ENCODE measurements around the gene SLC38A3. TPM values are rescaled to one million over a fixed set of nuclear protein-coding genes. Genes with fewer than 3 reads are reported as not detected.
"Not testable (repeated sequence)": the region's sequence is repeated elsewhere in the genome, so short reads cannot be mapped to it uniquely, and the experiment has no call there.

SLC38A3 gene
- total RNA-seq, 1 donor from 2014 or later, result not detected

DNA sequence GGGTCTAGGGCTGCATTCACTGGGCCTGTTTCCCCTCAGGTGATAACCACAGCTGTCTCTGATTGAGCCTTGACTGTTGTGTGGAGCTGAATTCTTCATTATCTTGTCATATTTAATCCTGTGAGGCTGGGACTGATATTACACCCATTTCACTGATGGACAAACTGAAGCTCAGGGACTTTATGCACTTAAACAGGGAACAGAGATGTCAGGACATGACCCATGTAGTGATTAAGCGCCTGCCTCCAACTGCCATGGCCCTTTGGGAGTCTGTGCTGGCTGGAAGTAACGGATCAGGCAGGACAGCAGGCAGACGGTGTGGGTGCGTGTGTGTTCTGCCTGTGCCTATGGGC lies 38.4 kb downstream of the SLC38A3 start:
- no peak for DNase-seq (ENCODE audit: low spot score in 2 of 2)
- H3K36me3 ChIP-seq, result peaks cover 15% of the 10 kb centered on the region in 2 donors
- no peaks in the 10 kb centered on the region for H3K9me3 ChIP-seq
- H3K27me3 ChIP-seq, result no peaks in the 10 kb centered on the region
- TF ChIP-seq, protein P1, sequence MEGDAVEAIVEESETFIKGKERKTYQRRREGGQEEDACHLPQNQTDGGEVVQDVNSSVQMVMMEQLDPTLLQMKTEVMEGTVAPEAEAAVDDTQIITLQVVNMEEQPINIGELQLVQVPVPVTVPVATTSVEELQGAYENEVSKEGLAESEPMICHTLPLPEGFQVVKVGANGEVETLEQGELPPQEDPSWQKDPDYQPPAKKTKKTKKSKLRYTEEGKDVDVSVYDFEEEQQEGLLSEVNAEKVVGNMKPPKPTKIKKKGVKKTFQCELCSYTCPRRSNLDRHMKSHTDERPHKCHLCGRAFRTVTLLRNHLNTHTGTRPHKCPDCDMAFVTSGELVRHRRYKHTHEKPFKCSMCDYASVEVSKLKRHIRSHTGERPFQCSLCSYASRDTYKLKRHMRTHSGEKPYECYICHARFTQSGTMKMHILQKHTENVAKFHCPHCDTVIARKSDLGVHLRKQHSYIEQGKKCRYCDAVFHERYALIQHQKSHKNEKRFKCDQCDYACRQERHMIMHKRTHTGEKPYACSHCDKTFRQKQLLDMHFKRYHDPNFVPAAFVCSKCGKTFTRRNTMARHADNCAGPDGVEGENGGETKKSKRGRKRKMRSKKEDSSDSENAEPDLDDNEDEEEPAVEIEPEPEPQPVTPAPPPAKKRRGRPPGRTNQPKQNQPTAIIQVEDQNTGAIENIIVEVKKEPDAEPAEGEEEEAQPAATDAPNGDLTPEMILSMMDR (IDR thresholded peaks at IDR 0.05), result no peak
- intact Hi-C loops (cut with DNase I), result no loop called here
- H3K27ac ChIP-seq, result peak overlapping the region; percentile 92 to 95
- no peak overlapping the region for H3K4me3 ChIP-seq
- H3K4me1 ChIP-seq, result peaks cover 61 to 89% of the 10 kb centered on the region in 2 donors

DNA sequence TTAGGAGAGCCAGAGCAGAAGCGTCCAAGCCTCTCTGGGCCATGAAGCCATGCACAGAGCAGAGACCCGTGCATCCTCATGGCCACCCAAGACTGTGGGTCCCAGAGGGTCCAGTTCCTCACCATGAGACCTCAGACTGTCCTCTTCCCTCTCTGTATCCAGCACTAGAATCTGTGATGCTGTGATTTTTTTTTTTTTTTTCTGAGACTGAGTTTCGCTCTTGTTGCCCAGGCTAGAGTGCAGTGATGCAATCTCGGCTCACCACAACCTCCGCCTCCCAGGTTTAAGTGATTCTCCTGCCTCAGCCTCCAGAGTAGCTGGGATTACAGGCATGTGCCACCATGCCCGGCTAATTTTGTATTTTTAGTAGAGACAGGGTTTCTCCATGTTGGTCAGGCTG lies 39.7 kb downstream of the SLC38A3 start:
- DNase-seq (ENCODE audit: low spot score in 2 of 2); H3K9me3 ChIP-seq; intact Hi-C loops (cut with DNase I); H3K27me3 ChIP-seq; H3K4me3 ChIP-seq: not testable (repeated sequence)
- Histone ChIP-seq H3K4me1 (peaks cover 57 to 90% of the 10 kb centered on the region in 2 donors), H3K27ac (peak overlapping the region; percentile 88 to 92), H3K36me3 (peaks cover 8 to 10% of the 10 kb centered on the region in 2 donors)

DNA sequence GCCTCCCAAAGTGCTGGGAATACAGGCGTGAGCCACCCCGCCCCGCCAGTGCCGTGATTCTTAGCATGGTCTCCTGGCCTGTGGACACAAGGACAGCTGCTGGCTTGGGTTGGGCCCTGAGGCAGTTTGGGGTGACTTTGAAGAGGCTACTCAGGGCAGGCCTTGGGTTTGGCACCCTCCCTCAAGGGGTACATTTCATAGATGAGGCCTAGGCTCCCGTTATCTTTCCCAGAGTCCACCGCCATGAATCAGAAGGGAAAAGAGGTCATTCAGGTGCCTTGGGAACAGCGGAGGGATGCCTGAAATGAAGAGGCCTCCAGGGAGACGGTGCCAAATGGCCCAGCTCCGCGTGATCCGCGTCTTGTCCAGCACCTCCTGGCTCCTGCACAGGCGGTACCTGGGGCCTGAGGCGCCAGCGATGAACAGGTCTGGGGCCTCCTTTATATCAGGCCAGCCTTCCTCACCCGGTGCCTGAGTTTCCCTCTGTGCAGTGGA lies 40.2 kb downstream of the SLC38A3 start:
- Histone ChIP-seq H3K4me1 (peaks cover 53 to 90% of the 10 kb centered on the region in 2 donors), H3K27ac (peak overlapping the region; percentile 88 to 92)
- intact Hi-C loops (cut with DNase I), result no loop called here

DNA sequence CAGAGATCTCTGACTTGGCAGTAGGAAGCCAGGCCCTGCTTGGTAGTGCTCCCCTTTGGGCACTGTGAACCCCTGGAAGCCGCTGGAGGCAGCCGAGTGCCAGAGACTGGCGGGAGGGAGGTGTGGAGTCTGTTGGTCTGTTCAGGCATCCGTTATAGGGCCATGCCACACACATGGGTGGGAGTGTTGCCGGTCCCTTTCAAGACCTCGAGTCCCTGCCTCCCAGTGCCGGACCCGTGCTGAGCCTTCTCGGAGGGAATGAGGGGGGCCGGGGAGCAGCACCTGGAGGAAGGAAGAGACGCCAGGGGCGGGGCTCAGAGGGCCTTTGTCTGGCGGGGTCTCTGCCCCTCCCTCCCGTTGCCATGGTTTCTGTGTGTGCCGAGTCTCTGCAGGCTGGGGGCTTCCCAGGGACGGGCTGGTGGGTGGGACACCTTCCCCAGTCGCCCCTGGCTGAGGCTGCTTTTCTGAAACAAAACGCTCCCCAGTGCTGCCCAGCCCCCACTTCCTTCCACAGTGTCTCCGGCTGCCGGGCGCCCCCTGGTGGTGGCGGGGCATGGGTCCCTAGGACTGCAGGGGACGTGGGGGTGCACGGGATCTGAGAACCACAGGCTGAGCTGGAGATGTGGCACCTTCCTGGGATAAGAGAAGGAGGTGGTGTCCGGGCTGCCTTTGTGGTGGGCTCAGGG lies 40.9 kb downstream of the SLC38A3 start:
- intact Hi-C loops (cut with DNase I), result loop anchor here (1.0 kb wide), 2 partner anchors 8 to 19 kb away; no protein-coding TSS in a partner anchor
- Histone ChIP-seq H3K27me3 (no peaks in the 10 kb centered on the region), H3K9me3 (no peaks in the 10 kb centered on the region), H3K4me1 (peaks cover 51 to 88% of the 10 kb centered on the region in 2 donors), H3K36me3 (peaks cover 10 to 15% of the 10 kb centered on the region in 2 donors), H3K4me3 (peak overlapping the region; percentile 37 to 50), H3K27ac (peak overlapping the region; percentile 88 to 92)
- DNase-seq (ENCODE audit: low spot score in 2 of 2), result peak; percentile 79 to 95
- TF ChIP-seq, protein P1 (IDR thresholded peaks at IDR 0.05), result peak; percentile 97 to 99 (median 97)

More for the DNA sequence above, 40.2 kb downstream of the SLC38A3 start:
- Histone ChIP-seq H3K4me3 (peak overlapping the region; percentile 37 to 50), H3K27me3 (no peaks in the 10 kb centered on the region), H3K36me3 (peaks cover 10 to 13% of the 10 kb centered on the region in 2 donors), H3K9me3 (no peaks in the 10 kb centered on the region)
- TF ChIP-seq, protein P1 (IDR thresholded peaks at IDR 0.05), result no peak
- no peak for DNase-seq (ENCODE audit: low spot score in 2 of 2)

DNA sequence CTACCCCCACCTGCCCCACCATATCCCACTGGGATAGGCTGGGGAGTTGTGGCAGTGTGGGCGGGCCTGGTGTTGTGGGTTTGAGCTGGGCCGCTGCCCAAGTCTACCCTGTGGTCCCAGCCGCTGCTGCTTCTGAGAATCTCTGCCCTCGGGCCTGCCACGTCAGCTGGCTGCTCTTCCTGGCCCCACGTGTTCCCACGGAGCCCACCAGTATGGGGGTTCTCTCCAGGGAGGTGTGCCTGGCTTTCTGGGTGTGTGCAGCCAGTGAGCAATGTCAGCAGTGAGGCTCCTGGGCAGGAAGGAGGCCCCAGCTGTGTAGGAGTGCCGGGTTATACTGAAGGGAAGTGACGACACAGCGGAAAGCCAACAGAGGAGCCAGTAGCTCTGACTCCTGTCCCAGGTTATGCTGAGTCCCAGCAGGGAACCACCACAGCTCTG lies 41.5 kb downstream of the SLC38A3 start:
- intact Hi-C loops (cut with DNase I), result loop anchor here (1.0 kb wide), 2 partner anchors 8 to 19 kb away; no protein-coding TSS in a partner anchor
- H3K36me3 ChIP-seq, result peaks cover 10 to 18% of the 10 kb centered on the region in 2 donors
- peaks cover 48 to 88% of the 10 kb centered on the region in 2 donors for H3K4me1 ChIP-seq

More for the DNA sequence above, 41.5 kb downstream of the SLC38A3 start:
- Histone ChIP-seq H3K4me3 (peak overlapping the region in 1 of 2 donors; percentile 50), H3K27me3 (no peaks in the 10 kb centered on the region), H3K9me3 (no peaks in the 10 kb centered on the region), H3K27ac (peak overlapping the region; percentile 88 to 92)
- DNase-seq (ENCODE audit: low spot score in 2 of 2), result peak in 1 of 2 donors; percentile 83
- TF ChIP-seq, protein P1 (IDR thresholded peaks at IDR 0.05), result no peak

Data from ascending aorta (tissue), 2 donors.